SH-SY5Y (cell line): ENCODE data around the gene DOCK2.

Experiments
- GATA2 ChIP-seq: IDR thresholded peaks from 2 replicates; pipeline ENCODE4 v1.6.1; 2011; ENCODE audit warnings: mild to moderate bottlenecking, low read depth, low read length
- GATA3 ChIP-seq: IDR thresholded peaks from 2 replicates; pipeline ENCODE4 v1.6.1; 2011; ENCODE audit warnings: low read depth, mild to moderate bottlenecking, low read length, moderate library complexity

DNA sequence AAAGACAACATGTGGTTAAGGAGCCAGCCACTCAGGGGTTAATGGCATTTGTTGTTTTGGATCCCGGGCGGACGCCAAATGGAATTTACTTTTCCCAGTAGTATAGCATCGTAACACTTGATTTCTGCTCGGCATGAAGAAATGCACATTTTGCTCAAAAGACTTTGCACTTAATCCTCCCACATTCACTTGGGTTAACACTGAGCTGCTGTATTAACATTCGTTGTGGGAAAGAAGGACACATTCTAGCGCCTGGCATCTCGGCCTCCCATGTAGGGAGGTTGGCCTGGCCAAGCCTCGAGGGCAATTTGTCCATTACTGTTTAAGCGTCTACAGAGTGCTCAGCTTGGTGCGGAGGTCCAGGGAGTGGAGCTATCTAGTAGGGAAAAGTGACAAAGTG lies 375.5 kb downstream of the DOCK2 start:
- TF ChIP-seq GATA2 (no peak), GATA3 (no peak)
